Osteocyte (in vitro differentiated cells): Measurements from ENCODE around the gene ONECUT3. TPM values are rescaled to one million over a fixed set of nuclear protein-coding genes. Genes with fewer than 3 reads are reported as not detected.

Experiments
- DNase-seq: peaks from one replicate; pipeline ENCODE4 v3.0.0; 2021; ENCODE audit warnings: mixed read lengths; ENCODE audit not compliant: unreplicated experiment; ENCODE audit errors: extremely low spot score
- H3K27ac Mint-ChIP-seq: one replicate; pipeline ENCODE4 v1.8.0; 2021; ENCODE audit warnings: mild to moderate bottlenecking, mixed read lengths; ENCODE audit not compliant: unreplicated experiment
- H3K27me3 Mint-ChIP-seq: one replicate; pipeline ENCODE4 v1.8.0; 2021; ENCODE audit warnings: mixed read lengths; ENCODE audit not compliant: unreplicated experiment
- H3K36me3 Mint-ChIP-seq: one replicate; pipeline ENCODE4 v1.8.0; 2021; ENCODE audit warnings: mixed read lengths; ENCODE audit not compliant: unreplicated experiment
- H3K4me1 Mint-ChIP-seq: one replicate; pipeline ENCODE4 v1.8.0; 2021; ENCODE audit warnings: mixed read lengths; ENCODE audit not compliant: unreplicated experiment
- H3K4me3 Mint-ChIP-seq: one replicate; pipeline ENCODE4 v1.8.0; 2021; ENCODE audit warnings: mild to moderate bottlenecking, moderate library complexity, mixed read lengths; ENCODE audit not compliant: unreplicated experiment
- H3K9me3 Mint-ChIP-seq: one replicate; pipeline ENCODE4 v1.8.0; 2021; ENCODE audit warnings: mixed read lengths; ENCODE audit not compliant: unreplicated experiment
- total RNA-seq: library from RNA; stranded (reverse); gene quantifications from 2 replicates; pipeline ENCODE4 v1.2.1, GENCODE V29; 2021
- TF ChIP-seq, protein P1 (sequence below): fragments of 200-600 bp; sonication (generic); IDR thresholded peaks from 2 replicates; pipeline ENCODE4 v1.5.0; 2021; ENCODE audit warnings: antibody characterized with exemption, mild to moderate bottlenecking, moderate library complexity

The ONECUT3 gene
- total RNA-seq, 1 donor from 2014 or later, result not detected

DNA sequence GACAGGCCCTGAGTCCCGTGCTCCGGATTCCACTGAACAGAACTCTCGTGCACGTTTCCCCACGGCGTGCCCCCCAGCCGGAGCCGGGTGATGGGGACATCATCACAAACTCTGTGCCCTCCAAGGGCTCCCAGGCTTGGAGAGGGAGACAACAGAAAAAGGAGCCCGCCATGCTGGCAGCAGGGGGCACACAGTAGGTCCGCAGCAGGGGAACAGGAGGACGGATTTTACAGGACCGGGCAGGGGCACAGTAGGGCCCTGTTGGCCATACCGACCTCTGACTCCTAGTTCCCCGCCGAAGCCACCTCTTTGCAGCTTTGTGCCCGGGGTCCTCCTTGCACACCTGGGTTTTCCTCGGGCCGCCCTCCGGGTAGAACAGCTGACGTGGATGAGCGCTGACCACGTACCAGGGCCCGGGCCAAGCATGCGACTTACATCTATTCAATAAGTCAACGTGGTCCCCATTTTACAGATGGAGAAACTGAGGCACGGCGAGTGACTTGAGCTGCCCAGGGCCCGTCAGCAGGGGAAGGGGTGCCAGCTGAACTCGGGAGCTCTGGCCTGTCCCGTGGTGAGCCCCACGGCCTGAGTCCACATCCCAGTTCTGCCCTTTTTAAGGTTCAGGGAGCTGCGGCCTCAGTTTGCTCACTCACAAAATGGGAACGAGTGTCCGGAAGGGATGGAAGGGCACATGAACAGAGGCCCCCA lies 10.2 kb upstream of the ONECUT3 start:
- H3K27me3 Mint-ChIP-seq, result peaks cover 45% of the 10 kb centered on the region
- DNase-seq, result no peak
- H3K4me3 Mint-ChIP-seq, result no peak overlapping the region
- no peaks in the 10 kb centered on the region for H3K9me3 Mint-ChIP-seq
- no peaks in the 10 kb centered on the region for H3K36me3 Mint-ChIP-seq
- peaks cover 7% of the 10 kb centered on the region for H3K4me1 Mint-ChIP-seq
- no peak overlapping the region for H3K27ac Mint-ChIP-seq
- TF ChIP-seq, protein P1, sequence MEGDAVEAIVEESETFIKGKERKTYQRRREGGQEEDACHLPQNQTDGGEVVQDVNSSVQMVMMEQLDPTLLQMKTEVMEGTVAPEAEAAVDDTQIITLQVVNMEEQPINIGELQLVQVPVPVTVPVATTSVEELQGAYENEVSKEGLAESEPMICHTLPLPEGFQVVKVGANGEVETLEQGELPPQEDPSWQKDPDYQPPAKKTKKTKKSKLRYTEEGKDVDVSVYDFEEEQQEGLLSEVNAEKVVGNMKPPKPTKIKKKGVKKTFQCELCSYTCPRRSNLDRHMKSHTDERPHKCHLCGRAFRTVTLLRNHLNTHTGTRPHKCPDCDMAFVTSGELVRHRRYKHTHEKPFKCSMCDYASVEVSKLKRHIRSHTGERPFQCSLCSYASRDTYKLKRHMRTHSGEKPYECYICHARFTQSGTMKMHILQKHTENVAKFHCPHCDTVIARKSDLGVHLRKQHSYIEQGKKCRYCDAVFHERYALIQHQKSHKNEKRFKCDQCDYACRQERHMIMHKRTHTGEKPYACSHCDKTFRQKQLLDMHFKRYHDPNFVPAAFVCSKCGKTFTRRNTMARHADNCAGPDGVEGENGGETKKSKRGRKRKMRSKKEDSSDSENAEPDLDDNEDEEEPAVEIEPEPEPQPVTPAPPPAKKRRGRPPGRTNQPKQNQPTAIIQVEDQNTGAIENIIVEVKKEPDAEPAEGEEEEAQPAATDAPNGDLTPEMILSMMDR, result no peak

DNA sequence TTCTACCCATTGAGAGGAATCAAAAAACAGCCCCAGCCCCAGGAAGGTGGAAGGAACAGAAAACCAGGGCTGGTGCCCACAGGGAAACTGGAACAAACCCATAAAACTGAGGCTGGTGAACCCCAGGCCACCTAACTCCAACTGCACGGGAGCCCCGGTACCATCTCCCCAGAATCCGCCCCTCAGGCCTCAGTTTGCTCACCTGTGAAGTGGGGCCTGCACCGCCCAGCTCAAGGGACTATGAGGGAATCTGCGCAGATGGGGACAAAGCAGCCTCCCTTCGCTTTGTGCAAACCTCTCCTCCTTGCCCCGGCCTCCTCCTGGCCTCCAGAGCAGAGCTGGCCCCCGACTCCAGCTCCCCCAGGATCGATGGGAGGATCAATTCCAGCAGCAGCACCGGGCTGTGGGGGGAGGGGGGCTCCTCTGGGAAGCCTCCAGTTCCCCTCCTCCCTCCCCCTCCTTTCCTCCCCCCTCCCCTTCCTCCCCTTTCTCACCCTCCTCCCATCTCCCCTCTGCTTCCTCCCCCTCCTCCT lies 9.1 kb upstream of the ONECUT3 start:
- TF ChIP-seq, protein P1, result no peak
- Mint-ChIP-seq H3K27me3 (peaks cover 41% of the 10 kb centered on the region), H3K27ac (no peak overlapping the region), H3K36me3 (no peaks in the 10 kb centered on the region), H3K4me3 (no peak overlapping the region), H3K9me3 (no peaks in the 10 kb centered on the region), H3K4me1 (peaks cover 7% of the 10 kb centered on the region)
- no peak for DNase-seq

DNA sequence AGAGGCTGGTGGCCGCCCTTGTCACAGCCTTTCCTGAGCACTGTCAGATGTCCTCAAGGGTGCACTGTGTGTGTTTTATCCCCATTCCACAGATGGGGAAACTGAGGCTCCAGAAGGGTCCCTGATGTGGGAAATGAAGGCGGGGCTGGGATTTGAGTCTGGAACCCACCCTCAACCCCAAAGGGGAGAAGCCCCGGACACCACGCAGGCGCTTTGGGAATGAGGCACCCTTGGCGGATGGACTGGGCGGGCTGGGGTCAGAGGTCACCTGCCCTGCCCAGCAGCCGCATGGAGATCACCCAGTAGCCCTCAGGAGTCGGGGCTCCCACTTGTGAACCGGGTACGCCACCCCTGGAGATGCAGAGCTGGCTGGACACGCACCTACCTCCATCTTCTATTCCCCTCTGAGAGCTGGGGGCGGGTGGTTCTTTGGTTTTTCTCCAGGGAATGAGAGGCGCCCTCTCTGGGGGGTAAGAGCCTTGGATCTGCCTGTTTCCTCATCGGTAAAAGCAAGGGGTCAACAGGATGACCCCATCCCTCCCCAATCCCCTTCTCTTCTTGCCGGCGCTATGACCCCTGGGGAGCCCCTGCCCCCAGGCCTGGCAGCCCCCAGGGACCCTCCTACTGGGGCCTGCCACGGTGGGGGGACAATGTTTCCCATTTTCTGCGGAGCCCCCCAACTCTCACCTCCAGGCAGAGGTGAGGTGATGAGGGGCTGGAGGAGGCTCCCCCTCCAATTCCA lies 8.3 kb upstream of the ONECUT3 start:
- peaks cover 7% of the 10 kb centered on the region for H3K4me1 Mint-ChIP-seq
- TF ChIP-seq, protein P1, result no peak
- H3K9me3 Mint-ChIP-seq, result no peaks in the 10 kb centered on the region
- H3K27ac Mint-ChIP-seq, result no peak overlapping the region
- no peak overlapping the region for H3K4me3 Mint-ChIP-seq
- no peak for DNase-seq
- H3K27me3 Mint-ChIP-seq, result peaks cover 39% of the 10 kb centered on the region
- no peaks in the 10 kb centered on the region for H3K36me3 Mint-ChIP-seq

DNA sequence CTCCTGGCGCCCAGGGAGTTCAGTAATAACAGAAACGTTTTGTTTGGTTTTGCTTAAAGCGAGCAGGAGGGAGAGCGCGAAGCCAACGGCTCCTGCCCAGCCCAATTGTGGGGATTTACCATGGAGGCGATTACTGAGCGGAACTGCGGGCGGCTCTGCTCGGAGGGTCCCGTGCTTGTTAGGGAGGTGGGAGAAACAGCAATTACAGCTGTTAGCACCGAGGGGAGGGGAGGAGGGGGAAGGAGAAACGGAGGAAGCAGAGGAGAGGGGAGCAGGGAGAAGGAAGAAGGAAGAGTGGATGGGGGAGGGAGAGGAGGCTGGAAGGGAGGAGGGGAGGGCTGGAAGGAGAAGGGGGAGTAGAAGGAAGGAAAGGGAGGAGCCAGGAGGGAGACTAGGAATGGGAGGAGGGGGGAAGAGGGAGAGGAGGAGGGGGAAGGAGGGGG lies 7.7 kb upstream of the ONECUT3 start:
- H3K9me3 Mint-ChIP-seq, result no peaks in the 10 kb centered on the region
- no peak for DNase-seq
- TF ChIP-seq, protein P1, result no peak
- H3K27ac Mint-ChIP-seq, result no peak overlapping the region
- no peak overlapping the region for H3K4me3 Mint-ChIP-seq
- H3K27me3 Mint-ChIP-seq, result peaks cover 39% of the 10 kb centered on the region
- H3K4me1 Mint-ChIP-seq, result peaks cover 10% of the 10 kb centered on the region
- no peaks in the 10 kb centered on the region for H3K36me3 Mint-ChIP-seq
